Lung (tissue), 12 donors: Measurements from ENCODE around the gene CEP162. TPM values are rescaled to one million over a fixed set of nuclear protein-coding genes. Genes with fewer than 3 reads are reported as not detected.

Experiments
- ATAC-seq: fragments of 200-7000 bp; cut with Tn5 transposase; one replicate; pipeline ENCODE4 v1.9.1; 2020; ENCODE audit warnings: moderate number of reproducible peaks; ENCODE audit not compliant: insufficient read depth, low FRiP score
- DNase-seq, 3 donors: peaks; one replicate each; pipeline ENCODE4 v3.0.0-alpha.2; 2013 to 2017
- H3K27ac ChIP-seq, 2 donors: one replicate each; pipeline ENCODE4 v1.5.1; 2013; ENCODE audit warnings: mild to moderate bottlenecking in 2 of 2, moderate library complexity in 2 of 2, control low read depth in 1 of 2, inconsistent platforms in 1 of 2, low read depth in 1 of 2, low read length in 1 of 2
- H3K27me3 ChIP-seq, 3 donors: one replicate each; pipeline ENCODE4 v1.5.1; 2013; ENCODE audit warnings: low read length in 2 of 3; ENCODE audit not compliant: control insufficient read depth in 3 of 3, insufficient read depth in 3 of 3
- H3K36me3 ChIP-seq, 4 donors: one replicate each; pipeline ENCODE4 v1.5.1; 2013; ENCODE audit warnings: low read length in 4 of 4, mild to moderate bottlenecking in 1 of 4, moderate library complexity in 1 of 4; ENCODE audit not compliant: control insufficient read depth in 4 of 4, insufficient read depth in 4 of 4
- H3K4me1 ChIP-seq, 5 donors: one replicate each; pipeline ENCODE4 v1.5.1; 2013; ENCODE audit warnings: low read length in 5 of 5, mild to moderate bottlenecking in 2 of 5, moderate library complexity in 1 of 5; ENCODE audit not compliant: control insufficient read depth in 5 of 5, insufficient read depth in 5 of 5
- H3K4me3 ChIP-seq: one replicate; pipeline ENCODE4 v1.5.1; 2013; ENCODE audit warnings: mild to moderate bottlenecking, control low read depth, moderate library complexity
- H3K9ac ChIP-seq, 2 donors: one replicate each; pipeline ENCODE4 v1.5.1; 2013; ENCODE audit warnings: low read length in 2 of 2, control low read depth in 1 of 2; ENCODE audit not compliant: insufficient read depth in 1 of 2
- H3K9me3 ChIP-seq, 4 donors: one replicate each; pipeline ENCODE4 v1.5.1; 2013; ENCODE audit warnings: low read length in 3 of 4, mild to moderate bottlenecking in 1 of 4, moderate library complexity in 1 of 4; ENCODE audit not compliant: control insufficient read depth in 4 of 4, insufficient read depth in 3 of 4
- CTCF ChIP-seq: IDR thresholded peaks from 2 replicates; pipeline ENCODE4 v1.5.1; 2012; ENCODE audit warnings: mild to moderate bottlenecking; ENCODE audit errors: control extremely low read depth, extremely low read depth
- WGBS, 2 donors: extraction: QIAGEN DNeasy Blood & Tissue Kit; methylation state at CpG; one replicate each; pipeline ENCODE4 v1.1.7; 2013; 5-methylcytosine and 5-hydroxymethylcytosine counted together
- polyA plus RNA-seq, 2 donors: library from polyadenylated mRNA; stranded (reverse); fragments of 200-250 nt; gene quantifications; one replicate each; pipeline ENCODE4 v1.2.1, GENCODE V29; 2013
- total RNA-seq, 2 donors: library from RNA; depleted of rRNA in 1 of 2; stranded (reverse); fragments of >200 nt in 1 of 2; gene quantifications; one replicate each; pipeline ENCODE4 v1.2.1, GENCODE V29; 2014 to 2021
- donor health status: control.
- donor health status: control.
- donor health status: Bipolar disorder and iron deficiency.
- donor health status: healthy.
- donor health status: DM: yes; HTN: yes; CAD: no.

Gene CEP162
- total and polyA plus RNA-seq, 4 donors: 4.3 to 25.6 (median 8.7) TPM

- no peak overlapping the region for H3K4me3 ChIP-seq
- no peaks in the 10 kb centered on the region for H3K27me3 ChIP-seq
- H3K27ac ChIP-seq: no peak overlapping the region
- TF ChIP-seq CTCF: no peak
- ATAC-seq: no peak
- peaks cover 2 to 13% (median 5%) of the 10 kb centered on the region in 4 donors for H3K36me3 ChIP-seq
- no peak for DNase-seq
- H3K4me1 ChIP-seq: no peaks in the 10 kb centered on the region
- 63 to 87% methylated on average over 2 of the region's 2 CpGs for WGBS, 2 donors
- no peaks in the 10 kb centered on the region for H3K9me3 ChIP-seq
- no peak overlapping the region for H3K9ac ChIP-seq
Observed at GRCh38 chr6:84161190-84161589, 66.3 kb downstream of the CEP162 start.

GRCh38 chr6:84156306-84156705, 71.1 kb downstream of the CEP162 start:
- ATAC-seq: no peak
- H3K36me3 ChIP-seq: peaks cover 8 to 20% (median 10%) of the 10 kb centered on the region in 4 donors

GRCh38 chr6:84151669-84152068, 75.8 kb downstream of the CEP162 start:
- no peak overlapping the region for H3K27ac ChIP-seq
- no peaks in the 10 kb centered on the region for H3K27me3 ChIP-seq
- no peaks in the 10 kb centered on the region for H3K9me3 ChIP-seq
- no peak overlapping the region for H3K4me3 ChIP-seq
- 69 to 74% methylated on average over 1 of the region's 1 CpG for WGBS, 2 donors
- H3K4me1 ChIP-seq: no peaks in the 10 kb centered on the region
- DNase-seq (no peak), ATAC-seq (no peak)
- H3K36me3 ChIP-seq: peaks cover 6 to 14% (median 12%) of the 10 kb centered on the region in 4 donors
- H3K9ac ChIP-seq: no peak overlapping the region
- no peak for TF ChIP-seq CTCF

More at GRCh38 chr6:84156306-84156705, 71.1 kb downstream of the CEP162 start:
- H3K27me3 ChIP-seq: no peaks in the 10 kb centered on the region
- no peaks in the 10 kb centered on the region for H3K9me3 ChIP-seq
- no peak for DNase-seq
- no peak overlapping the region for H3K9ac ChIP-seq
- no peak overlapping the region for H3K27ac ChIP-seq
- H3K4me3 ChIP-seq: no peak overlapping the region
- H3K4me1 ChIP-seq: no peaks in the 10 kb centered on the region
- no peak for TF ChIP-seq CTCF
- 88 to 91% methylated on average over 4 of the region's 4 CpGs for WGBS, 2 donors

GRCh38 chr6:84150705-84151104, 76.7 kb downstream of the CEP162 start:
- H3K9me3 ChIP-seq: no peaks in the 10 kb centered on the region
- no peaks in the 10 kb centered on the region for H3K27me3 ChIP-seq
- peaks cover 6 to 14% (median 12%) of the 10 kb centered on the region in 4 donors for H3K36me3 ChIP-seq
- H3K4me3 ChIP-seq: no peak overlapping the region
- H3K9ac ChIP-seq: no peak overlapping the region
- DNase-seq: no peak
- no peaks in the 10 kb centered on the region for H3K4me1 ChIP-seq
- TF ChIP-seq CTCF: no peak
- 86 to 97% methylated on average over 1 of the region's 1 CpG for WGBS, 2 donors
- ATAC-seq: no peak
- H3K27ac ChIP-seq: no peak overlapping the region
